HEK293T (cell line): ENCODE results near the gene DNAH10.

Source experiments
- BHLHE40 ChIP-seq: fragments of 450-650 bp; IDR thresholded peaks from 2 replicates; pipeline ENCODE4 v1.6.1; 2016; ENCODE audit warnings: mild to moderate bottlenecking, moderate library complexity, borderline replicate concordance
- CTBP1 ChIP-seq: fragments of 450-650 bp; IDR thresholded peaks from 2 replicates; pipeline ENCODE4 v1.6.1; 2016; ENCODE audit warnings: borderline replicate concordance
- ELF4 ChIP-seq: fragments of 450-650 bp; IDR thresholded peaks from 2 replicates; pipeline ENCODE4 v1.6.1; 2017; ENCODE audit warnings: antibody characterized with exemption
- HDGF ChIP-seq: fragments of 450-650 bp; IDR thresholded peaks from 2 replicates; pipeline ENCODE4 v1.6.1; 2017; ENCODE audit warnings: antibody characterized with exemption, borderline replicate concordance
- LEF1 ChIP-seq: fragments of 450-650 bp; IDR thresholded peaks from 2 replicates; pipeline ENCODE4 v1.6.1; 2017; ENCODE audit warnings: mild to moderate bottlenecking, borderline replicate concordance
- NFRKB ChIP-seq: fragments of 450-650 bp; IDR thresholded peaks from 2 replicates; pipeline ENCODE4 v1.6.1; 2016; ENCODE audit warnings: mild to moderate bottlenecking, moderate library complexity
- SP1 ChIP-seq: fragments of 450-650 bp; IDR thresholded peaks from 2 replicates; pipeline ENCODE4 v1.6.1; 2017
- SUZ12 ChIP-seq: fragments of 450-650 bp; IDR thresholded peaks from 2 replicates; pipeline ENCODE4 v1.6.1; 2016; ENCODE audit warnings: mild to moderate bottlenecking

DNA sequence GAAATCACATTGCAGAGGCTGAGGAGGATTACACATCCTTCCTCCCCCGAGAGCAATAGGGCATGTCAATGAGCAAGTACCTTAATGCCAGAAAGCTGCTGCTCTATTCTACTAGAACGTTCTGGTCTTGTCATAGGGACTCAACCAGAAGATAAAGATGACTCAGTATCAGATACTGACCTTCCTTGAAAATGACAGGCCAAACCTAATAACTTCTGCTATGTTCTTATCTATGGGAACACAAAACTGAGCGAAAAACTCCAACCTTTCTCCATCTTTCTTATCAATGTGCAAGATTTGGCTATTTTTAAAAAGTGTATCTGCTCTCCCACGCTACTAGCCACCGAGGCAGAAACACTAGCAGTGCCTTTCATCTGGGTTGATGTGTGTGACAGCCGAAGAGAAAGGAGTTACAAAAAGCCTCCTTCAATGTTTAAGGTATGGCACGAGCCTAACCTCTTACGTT, 205.1 kb downstream of the DNAH10 start:
- TF ChIP-seq SUZ12 (no peak), CTBP1 (no peak), BHLHE40 (no peak), ELF4 (no peak), HDGF (no peak), SP1 (no peak), NFRKB (no peak), LEF1 (no peak)
